Occipital lobe (tissue), 3 donors: ENCODE data around the gene LSM2. TPM values are rescaled to one million over a fixed set of nuclear protein-coding genes. Genes with fewer than 3 reads are reported as not detected.

Experiments
- DNase-seq: peaks from one replicate; lab custom pipeline; 2025; lab: John Stamatoyannopoulos, UW
- small RNA-seq: library from RNA; depleted of rRNA; stranded (forward); fragments of <200 nt; gene quantifications from one replicate; pipeline ENCODE3, GENCODE V24; 2014
- total RNA-seq: library from RNA; depleted of rRNA; stranded (reverse); fragments of >200 nt; gene quantifications from one replicate; pipeline ENCODE4 v1.2.3, GENCODE V29; 2014

The LSM2 gene
- total RNA-seq, 1 donor from 2014 or later, result 22.9 TPM

- no peak for DNase-seq
Measured at GRCh38 chr6:31750411-31751022, 56.2 kb downstream of the LSM2 start.

DNA sequence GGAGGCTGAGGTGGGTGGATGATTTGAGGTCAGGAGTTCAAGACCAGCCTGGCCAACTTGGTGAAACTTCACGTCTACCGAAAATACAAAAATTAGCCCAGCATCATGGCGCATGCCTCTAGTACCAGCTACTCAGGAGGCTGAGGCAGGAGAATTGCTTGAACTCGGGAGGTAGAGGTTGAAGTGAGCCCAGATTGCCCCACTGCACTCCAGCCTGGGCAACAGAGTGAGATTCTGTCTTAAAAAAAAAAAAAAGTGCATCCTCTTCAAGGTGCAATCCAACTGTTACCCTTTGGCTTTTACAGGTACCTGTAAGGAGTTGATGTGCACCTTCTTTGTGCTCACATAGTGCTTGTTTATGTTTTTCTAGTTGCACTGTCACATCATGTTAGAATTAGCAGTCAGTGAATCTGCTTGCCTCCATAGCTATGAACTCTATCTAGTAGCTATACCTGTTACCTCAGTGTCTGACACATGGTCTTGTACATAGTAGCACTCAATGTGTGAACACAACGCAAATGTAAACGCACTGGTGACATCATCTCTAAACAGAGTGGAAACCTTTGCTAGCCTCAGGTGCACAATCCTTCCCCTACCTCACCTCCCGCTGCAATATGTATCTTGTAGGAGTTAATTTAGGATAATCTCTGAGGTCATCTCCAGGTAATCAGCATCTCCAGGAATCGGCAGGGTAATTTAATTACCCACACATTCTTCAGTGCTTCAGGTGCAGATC is 57.3 kb downstream of the LSM2 start:
- DNase-seq, result no peak

Small RNAs within 50 kb of the gene (small RNA-seq; reads per million reads assigned to genes)
- not detected for gene MSH5-SAPCD1
- not detected for gene RF00019
- not detected for gene RNU6-850P
- gene SAPCD1, result not detected
- gene SNORD48, result 119 reads per million, percentile 96 among the genes with 10 or more reads in this experiment
- not detected for gene SNORD52

Other genes starting within 250 kb of the LSM2 start
- not detected for gene LTA, start 234.7 kb downstream of the LSM2 start, total RNA-seq
- gene TNF, start 231.4 kb downstream of the LSM2 start, total RNA-seq, result not detected
- 0.31 TPM for gene LTB, start 224.5 kb downstream of the LSM2 start, total RNA-seq
- 0.94 TPM for gene LST1, start 220.7 kb downstream of the LSM2 start, total RNA-seq
- not detected for gene NCR3, start 214.0 kb downstream of the LSM2 start, total RNA-seq
- 4.1 TPM for gene AIF1, start 191.7 kb downstream of the LSM2 start, total RNA-seq
- gene PRRC2A, start 186.3 kb downstream of the LSM2 start, total RNA-seq, result 31.7 TPM
- 118 TPM for gene BAG6, start 154.3 kb downstream of the LSM2 start, total RNA-seq
- gene APOM, start 151.1 kb downstream of the LSM2 start, total RNA-seq, result not detected
- gene C6orf47, start 146.2 kb downstream of the LSM2 start, total RNA-seq, result 16.2 TPM
- gene GPANK1, start 142.0 kb downstream of the LSM2 start, total RNA-seq, result 9.8 TPM
- gene CSNK2B, start 140.9 kb downstream of the LSM2 start, total RNA-seq, result 69.9 TPM
- gene LY6G5B, start 137.0 kb downstream of the LSM2 start, total RNA-seq, result 3.4 TPM
- 3.1 TPM for gene LY6G5C, start 125.9 kb downstream of the LSM2 start, total RNA-seq
- gene ABHD16A, start 103.6 kb downstream of the LSM2 start, total RNA-seq, result 48.2 TPM
- gene LY6G6F, start 100.1 kb downstream of the LSM2 start, total RNA-seq, result not detected
- not detected for gene LY6G6D, start 91.6 kb downstream of the LSM2 start, total RNA-seq
- 0.31 TPM for gene LY6G6C, start 85.2 kb downstream of the LSM2 start, total RNA-seq
- gene MPIG6B, start 83.6 kb downstream of the LSM2 start, total RNA-seq, result not detected
- 117 TPM for gene DDAH2, start 77.7 kb downstream of the LSM2 start, total RNA-seq
- 35.2 TPM for gene CLIC1, start 70.4 kb downstream of the LSM2 start, total RNA-seq
- 4.2 TPM for gene MSH5, start 67.0 kb downstream of the LSM2 start, total RNA-seq
- 0.31 TPM for gene SAPCD1, start 44.3 kb downstream of the LSM2 start, total RNA-seq
- gene VWA7, start 29.6 kb downstream of the LSM2 start, total RNA-seq, result 0.31 TPM
- 25.6 TPM for gene VARS1, start 11.2 kb downstream of the LSM2 start, total RNA-seq
- 4.4 TPM for gene HSPA1L, start 8.3 kb upstream of the LSM2 start, total RNA-seq
- gene HSPA1A, start 8.6 kb upstream of the LSM2 start, total RNA-seq, result 117 TPM
- 121 TPM for gene HSPA1B, start 20.8 kb upstream of the LSM2 start, total RNA-seq
- 20.3 TPM for gene NEU1, start 55.9 kb upstream of the LSM2 start, total RNA-seq
- not detected for gene SLC44A4, start 72.0 kb upstream of the LSM2 start, total RNA-seq
- gene EHMT2, start 90.7 kb upstream of the LSM2 start, total RNA-seq, result 83.9 TPM
- 25.6 TPM for gene ZBTB12, start 95.1 kb upstream of the LSM2 start, total RNA-seq
- 4.7 TPM for gene C2, start 120.8 kb upstream of the LSM2 start, total RNA-seq
- 0.62 TPM for gene CFB, start 139.1 kb upstream of the LSM2 start, total RNA-seq
- 37.4 TPM for gene NELFE, start 152.0 kb upstream of the LSM2 start, total RNA-seq
- gene SKIC2, start 152.2 kb upstream of the LSM2 start, total RNA-seq, result 27.6 TPM
- gene DXO, start 165.2 kb upstream of the LSM2 start, total RNA-seq, result 6.9 TPM
- gene C4A, start 175.1 kb upstream of the LSM2 start, total RNA-seq, result 8.6 TPM
- 9.2 TPM for gene C4B, start 207.8 kb upstream of the LSM2 start, total RNA-seq
- gene CYP21A2, start 231.4 kb upstream of the LSM2 start, total RNA-seq, result not detected